Measurements from ENCODE around the gene NSMF. TPM values are rescaled to one million over a fixed set of nuclear protein-coding genes. Genes with fewer than 3 reads are reported as not detected.

Gene NSMF
- total RNA-seq, 2 donors from 2014 or later: 58.9 to 66.0 TPM

GRCh38 chr9:137459601-137460362, 648 bp upstream of the NSMF start:
- no peak for DNase-seq
- Mint-ChIP-seq H3K27ac (no peak overlapping the region), H3K4me1 (peaks cover 1% of the 10 kb centered on the region), H3K9me3 (no peaks in the 10 kb centered on the region), H3K27me3 (ENCODE audit: insufficient read depth) (peaks cover 32% of the 10 kb centered on the region), H3K4me3 (peak overlapping the region; percentile 26), H3K36me3 (ENCODE audit: low read depth) (peaks cover 11% of the 10 kb centered on the region)
- Histone ChIP-seq H3K4me1 (ENCODE audit: control insufficient read depth, insufficient read depth, low read length) (peaks cover under 1% of the 10 kb centered on the region), H3K27ac (ENCODE audit: low read depth, low read length) (no peak overlapping the region), H3K4me3 (ENCODE audit: low read length) (no peak overlapping the region), H3K9ac (ENCODE audit: extremely low read depth, low read length, poor library complexity, severe bottlenecking) (no peak overlapping the region), H3K9me3 (ENCODE audit: control insufficient read depth, low read length) (no peaks in the 10 kb centered on the region), H3K27me3 (ENCODE audit: control insufficient read depth, insufficient read depth, low read length, poor library complexity, severe bottlenecking) (no peaks in the 10 kb centered on the region), H3K36me3 (ENCODE audit: control insufficient read depth, insufficient read depth, low read length) (peaks cover 9% of the 10 kb centered on the region)
- no peak for TF ChIP-seq CTCF (conservative IDR thresholded peaks at IDR 0.05)
- 62 to 68% methylated on average over 7 to 15 of the region's 15 CpGs for WGBS, 2 experiments (ENCODE audit: insufficient coverage in 1 of 2, insufficient read length in 1 of 2)

- no peak overlapping the region for H3K27ac ChIP-seq (ENCODE audit: low read depth, low read length)
These were observed 661 bp downstream of the NSMF start for GRCh38 chr9:137458194-137459151.

More at GRCh38 chr9:137458194-137459151, 661 bp downstream of the NSMF start:
- H3K36me3 ChIP-seq (ENCODE audit: control insufficient read depth, insufficient read depth, low read length): peaks cover 9% of the 10 kb centered on the region
- peak overlapping the region; percentile 77 for H3K4me3 ChIP-seq (ENCODE audit: low read length)
- H3K27me3 ChIP-seq (ENCODE audit: control insufficient read depth, insufficient read depth, low read length, poor library complexity, severe bottlenecking): no peaks in the 10 kb centered on the region
- peak overlapping the region; percentile 52 for H3K4me3 Mint-ChIP-seq
- H3K27me3 Mint-ChIP-seq (ENCODE audit: insufficient read depth): peaks cover 26% of the 10 kb centered on the region
- DNase-seq: no peak
- H3K4me1 ChIP-seq (ENCODE audit: control insufficient read depth, insufficient read depth, low read length): peaks cover 4% of the 10 kb centered on the region
- H3K9me3 Mint-ChIP-seq: no peaks in the 10 kb centered on the region
- no peaks in the 10 kb centered on the region for H3K9me3 ChIP-seq (ENCODE audit: control insufficient read depth, low read length)
- no peak for TF ChIP-seq CTCF (conservative IDR thresholded peaks at IDR 0.05)
- H3K9ac ChIP-seq (ENCODE audit: extremely low read depth, low read length, poor library complexity, severe bottlenecking): peak overlapping the region; percentile 49
- H3K4me1 Mint-ChIP-seq: peaks cover 1% of the 10 kb centered on the region
- no peak overlapping the region for H3K27ac Mint-ChIP-seq
- H3K36me3 Mint-ChIP-seq (ENCODE audit: low read depth): peaks cover 14% of the 10 kb centered on the region
- WGBS, 2 experiments (ENCODE audit: insufficient coverage in 1 of 2, insufficient read length in 1 of 2): 12 to 16% methylated on average over 26 to 88 of the region's 88 CpGs
